HG02571 (cell line): Measurements from ENCODE around the gene TMEM89.
A peak's percentile ranks its signal among the peaks of the same experiment; 100 is the strongest.

Experiments used
- ATAC-seq: cut with Tn5 transposase; IDR thresholded peaks from one replicate; pipeline ENCODE4 v1.9.1; 2021; ENCODE audit warnings: mild to moderate bottlenecking, moderate library complexity; ENCODE audit not compliant: unreplicated experiment

The TMEM89 gene

GRCh38 chr3:48617559-48617958 is 4.0 kb downstream of the TMEM89 start:
- ATAC-seq = no peak

DNA sequence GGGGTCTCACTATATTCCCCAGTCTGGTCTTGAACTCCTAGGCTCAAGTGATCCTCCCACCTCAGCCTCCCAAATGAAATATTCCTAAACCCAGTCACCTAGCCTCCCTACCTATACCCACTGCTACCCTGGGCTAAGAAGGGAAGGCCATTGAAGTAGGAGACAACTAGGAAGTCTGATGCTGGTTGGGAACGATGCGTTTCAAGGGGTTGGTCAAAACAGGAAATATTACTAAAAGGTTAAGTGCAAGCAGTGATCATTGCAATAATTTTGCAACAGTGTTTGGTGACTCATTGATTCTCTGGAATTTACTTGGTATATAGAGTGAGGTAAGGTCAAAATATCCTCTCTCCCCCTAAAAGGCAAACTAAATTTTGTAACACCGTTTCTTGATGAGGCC is 7.5 kb downstream of the TMEM89 start:
- ATAC-seq = no peak

DNA sequence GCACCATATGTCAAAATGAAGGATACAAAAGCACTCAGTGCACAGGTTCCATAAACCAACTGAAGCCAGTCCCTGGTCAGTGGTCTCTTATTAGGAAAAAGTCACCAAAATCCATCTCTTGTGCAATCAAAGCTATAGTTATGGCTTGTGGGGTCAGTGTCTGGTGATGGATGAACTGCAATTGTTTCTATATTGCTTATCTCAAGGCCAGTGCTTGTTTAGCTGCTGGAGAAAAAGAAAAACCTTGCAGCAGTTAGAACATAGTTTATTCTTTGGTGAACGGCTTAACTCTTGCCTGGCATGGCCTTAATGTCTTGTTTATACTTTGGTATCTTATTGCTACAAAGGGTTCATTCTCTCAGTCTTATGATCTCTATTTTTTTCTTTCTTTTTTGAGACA is 9.3 kb downstream of the TMEM89 start:
- no peak for ATAC-seq

GRCh38 chr3:48609088-48610005 is 12.2 kb downstream of the TMEM89 start, which contains the start of gene UQCRC1:
Gene UQCRC1, minus strand, starts transcription at chr3:48609646. Its CDS starts 26 bp downstream, at chr3:48609620.
- peak; percentile 95 for ATAC-seq

DNA sequence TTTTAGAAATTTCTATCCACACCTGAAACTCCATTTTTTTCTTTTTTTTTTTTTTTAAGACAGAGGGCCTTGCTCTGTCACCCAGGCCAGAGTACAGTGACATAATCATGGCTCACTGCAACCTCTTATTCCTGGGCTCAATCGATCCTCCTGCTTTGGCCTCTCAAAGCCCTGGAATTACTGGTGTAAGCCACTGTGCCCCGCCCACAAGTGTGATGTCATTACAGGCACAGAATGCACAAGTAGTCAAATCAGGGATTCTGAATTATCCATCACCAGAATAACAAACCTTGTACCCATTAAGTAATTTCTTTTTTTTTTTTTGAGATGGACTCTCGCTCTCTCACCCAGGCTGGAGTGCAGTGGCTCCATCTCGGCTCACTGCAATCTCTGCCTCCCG is 14.1 kb downstream of the TMEM89 start:
- no peak for ATAC-seq

DNA sequence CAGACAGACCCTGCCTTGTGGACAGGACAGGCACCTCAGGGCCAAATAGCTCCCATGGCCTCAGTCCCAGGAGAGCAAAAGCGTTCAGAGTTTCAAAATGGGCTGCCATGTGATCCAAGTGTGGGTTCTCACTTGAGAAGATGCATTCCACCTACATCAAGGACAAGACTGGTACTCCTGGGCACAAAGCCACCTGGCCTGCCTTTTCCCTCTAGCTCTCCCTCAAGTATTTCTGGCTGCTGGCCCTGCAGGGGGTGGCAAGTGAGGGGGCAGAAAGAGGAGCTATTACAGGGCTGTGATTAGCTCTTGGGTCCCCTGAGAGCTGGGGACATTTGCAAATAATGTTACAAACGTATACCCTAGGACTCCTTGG is 20.0 kb downstream of the TMEM89 start:
- no peak for ATAC-seq

GRCh38 chr3:48600711-48601621 is 20.6 kb downstream of the TMEM89 start:
- no peak for ATAC-seq

DNA sequence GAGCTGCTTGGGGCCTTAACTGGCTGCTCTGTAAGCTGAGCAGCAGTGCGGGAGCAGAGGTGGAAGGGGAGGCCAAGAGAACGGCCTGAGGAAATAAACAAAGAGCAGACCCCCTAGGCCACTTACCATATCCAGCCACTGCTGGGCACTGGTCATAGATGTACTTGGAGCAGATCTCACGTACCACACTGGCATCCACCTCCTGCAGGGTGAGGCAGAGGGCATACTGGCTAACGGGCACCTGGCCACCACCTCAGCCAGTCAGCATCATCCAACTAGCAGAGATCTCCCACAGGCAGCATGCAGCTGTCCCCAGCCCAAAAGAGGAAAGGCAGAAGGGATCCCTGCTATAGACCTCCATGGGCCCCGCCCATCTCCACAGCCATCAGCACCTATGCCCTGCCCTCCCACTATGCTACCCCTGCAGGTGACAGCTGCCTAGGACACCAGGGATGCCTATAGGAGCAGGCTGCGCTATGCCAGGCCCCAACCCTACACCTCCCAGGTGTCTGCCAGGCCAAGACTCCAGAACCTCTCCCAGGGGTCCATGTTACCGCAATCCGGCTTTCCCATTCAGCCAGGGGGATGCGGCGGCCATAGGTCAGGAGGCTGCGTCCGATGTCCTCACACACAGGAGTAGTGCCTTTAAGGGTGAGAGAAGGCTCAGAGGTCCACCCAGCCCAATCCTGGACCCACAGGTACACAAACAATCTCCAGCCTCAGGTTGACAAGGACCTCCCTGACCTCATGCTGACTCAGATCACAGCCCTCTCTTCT is 21.9 kb downstream of the TMEM89 start:
- ATAC-seq = no peak

DNA sequence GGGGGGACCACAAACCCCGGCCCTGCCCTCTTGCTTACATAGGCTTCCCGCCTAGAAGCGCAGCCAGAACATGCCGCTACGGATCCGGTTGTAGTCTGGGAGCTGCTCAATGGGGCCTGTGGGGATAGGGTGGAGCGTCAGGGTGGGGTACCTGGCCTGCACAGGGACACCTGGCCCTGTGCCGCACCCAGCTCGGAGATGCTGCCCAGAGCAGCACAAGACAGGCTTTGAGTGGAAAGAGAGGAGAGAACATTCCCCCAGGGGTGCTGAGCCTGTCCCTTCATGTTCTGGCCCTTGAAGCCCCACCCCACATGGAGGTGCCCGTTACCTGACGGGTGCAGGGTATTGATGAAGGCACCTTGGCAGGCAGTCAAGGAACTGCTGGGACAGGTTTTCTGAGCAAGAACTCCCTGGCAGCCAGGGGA is 22.5 kb downstream of the TMEM89 start:
- no peak for ATAC-seq

GRCh38 chr3:48598323-48599076 is 23.1 kb downstream of the TMEM89 start:
- ATAC-seq = no peak

- no peak for ATAC-seq
Measured at GRCh38 chr3:48597408-48597800, 24.2 kb downstream of the TMEM89 start.

DNA sequence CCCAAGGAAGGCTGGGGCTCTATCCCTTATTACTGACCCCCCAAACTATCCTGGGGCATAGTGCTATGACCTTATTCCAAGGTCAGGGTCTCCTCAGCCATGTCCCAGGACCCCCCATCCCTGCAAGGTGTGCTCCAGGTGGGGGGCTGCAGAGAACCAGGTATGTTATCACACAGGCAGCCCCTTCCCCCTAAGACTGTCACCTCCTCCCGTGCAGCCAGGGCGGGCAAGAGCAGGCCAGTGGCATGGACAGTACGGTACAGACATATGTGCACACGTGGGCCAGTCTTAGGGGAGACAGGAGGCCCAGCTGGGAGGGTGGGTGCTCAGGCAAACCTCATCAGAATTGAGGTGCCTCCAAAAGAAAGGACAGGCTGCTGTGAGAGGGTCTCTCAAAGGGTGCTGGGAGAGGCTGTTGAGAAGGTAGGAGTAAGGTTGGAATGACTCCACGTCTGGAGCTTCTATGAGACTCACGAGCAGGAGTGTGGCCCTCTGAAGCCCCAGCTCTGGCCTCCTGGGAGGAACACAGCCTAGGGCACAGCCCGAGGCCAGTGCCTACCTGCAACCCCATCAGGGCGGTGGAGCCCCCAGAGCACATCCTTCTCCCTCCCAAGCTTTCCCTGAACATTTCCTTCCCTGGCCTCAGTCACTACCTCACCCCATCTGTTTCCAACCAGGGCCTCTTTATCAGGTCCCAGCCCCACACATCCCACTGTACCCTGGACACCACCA is 24.7 kb downstream of the TMEM89 start:
- no peak for ATAC-seq

GRCh38 chr3:48596157-48596556 is 25.4 kb downstream of the TMEM89 start:
- ATAC-seq = no peak

DNA sequence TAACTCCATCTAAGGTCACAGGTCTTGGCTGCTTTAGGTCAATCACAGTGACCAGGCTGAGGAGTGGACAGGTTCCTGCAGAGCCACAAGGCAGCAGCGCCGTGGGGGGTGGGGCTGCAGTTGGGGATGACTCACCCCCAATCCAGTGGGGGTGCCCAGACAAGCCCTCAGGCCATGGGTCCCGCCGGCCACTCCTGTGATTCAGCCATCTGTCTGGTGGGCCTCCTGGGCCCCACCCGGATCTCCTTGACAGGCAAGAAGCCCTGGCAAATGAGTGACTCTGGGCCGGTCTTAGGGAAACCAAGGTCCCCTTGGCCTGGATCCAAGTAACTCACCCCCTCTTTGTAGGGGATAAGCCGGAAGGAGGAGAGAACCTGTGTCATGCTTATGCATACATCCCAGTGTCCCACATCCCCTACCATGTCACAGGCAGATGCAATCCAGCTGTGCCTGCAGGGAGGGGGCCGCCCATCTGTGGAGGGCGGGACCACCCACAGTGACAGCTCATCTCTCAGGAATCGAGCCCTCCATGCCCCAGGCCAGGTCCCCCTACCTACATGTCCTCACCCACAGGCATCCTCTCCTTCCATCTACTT is 25.9 kb downstream of the TMEM89 start:
- no peak for ATAC-seq

- no peak for ATAC-seq
Measured at GRCh38 chr3:48595075-48595525, 26.5 kb downstream of the TMEM89 start, which contains the start of gene COL7A1. Gene COL7A1, minus strand, starts transcription at chr3:48595329. Its CDS starts 170 bp downstream, at chr3:48595159.

- no peak for ATAC-seq
Measured at GRCh38 chr3:48594417-48595049, 27.0 kb downstream of the TMEM89 start.

DNA sequence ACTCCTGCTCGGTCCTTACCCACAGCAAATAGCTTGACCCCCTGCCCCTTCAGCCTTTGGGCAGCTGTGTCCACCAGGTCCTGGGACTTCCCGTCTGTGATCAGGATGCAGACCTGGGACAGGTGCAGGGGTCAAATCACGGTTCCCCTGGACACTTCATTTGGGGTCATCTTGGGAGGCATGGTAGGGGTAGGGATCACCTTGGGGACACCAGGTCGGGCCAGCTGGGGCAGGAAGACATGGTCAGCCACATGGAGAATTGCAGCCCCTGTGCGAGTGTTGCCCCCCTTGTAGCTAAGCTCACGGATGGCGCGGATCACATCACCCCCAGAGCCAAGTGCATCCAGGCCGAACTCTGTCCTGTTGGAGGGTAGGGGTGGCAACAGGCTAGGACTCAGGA is 28.2 kb downstream of the TMEM89 start:
- no peak for ATAC-seq

DNA sequence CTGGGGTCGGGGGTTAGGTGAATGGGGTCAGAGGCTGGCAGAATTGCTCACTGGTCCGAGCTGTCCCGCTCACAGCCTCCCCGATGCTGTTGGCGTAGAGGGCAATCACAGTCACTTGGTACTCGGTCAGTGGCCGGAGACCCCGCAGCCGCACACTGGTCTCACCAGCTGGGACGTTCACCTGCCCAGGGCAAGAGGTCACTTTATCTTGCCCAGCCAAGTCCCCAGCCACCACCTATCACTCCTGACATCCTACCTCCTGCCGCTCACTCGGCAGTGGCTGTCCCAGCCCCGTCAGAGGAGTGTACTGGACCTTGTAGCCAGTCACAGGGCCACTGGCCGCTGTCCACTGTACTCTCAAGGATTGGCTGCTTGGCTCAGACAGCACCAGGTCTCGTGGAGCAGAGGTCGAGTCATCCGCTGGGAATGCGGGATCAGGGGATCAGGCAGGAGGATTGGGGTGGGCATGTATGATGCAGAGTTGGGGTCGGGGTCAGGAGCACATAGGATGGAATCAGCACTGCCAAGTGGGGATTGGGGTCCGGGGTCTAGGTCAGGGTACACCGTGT is 29.0 kb downstream of the TMEM89 start:
- ATAC-seq = no peak
